Ascending aorta (tissue), 2 donors: ENCODE measurements around the gene RCBTB2. TPM values are rescaled to one million over a fixed set of nuclear protein-coding genes. Genes with fewer than 3 reads are reported as not detected.
"Not testable (repeated sequence)": the region's sequence is repeated elsewhere in the genome, so short reads cannot be mapped to it uniquely, and the experiment has no call there.

Experiments
- DNase-seq, 2 donors: peaks; one replicate each; pipeline ENCODE4 v3.0.0-alpha.2; 2019; ENCODE audit warnings: low spot score in 2 of 2
- H3K27ac ChIP-seq, 2 donors: fragments of 200-600 bp; sonication (generic); one replicate each; pipeline ENCODE4 v1.5.1; 2016 to 2017; ENCODE audit warnings: mild to moderate bottlenecking in 1 of 2
- H3K27me3 ChIP-seq: fragments of 200-600 bp; sonication (generic); one replicate; pipeline ENCODE4 v1.5.1; 2017
- H3K36me3 ChIP-seq, 2 donors: fragments of 200-600 bp; sonication (generic); one replicate each; pipeline ENCODE4 v1.5.1; 2016
- H3K4me1 ChIP-seq, 2 donors: fragments of 200-600 bp; sonication (generic); one replicate each; pipeline ENCODE4 v1.5.1; 2016 to 2017; ENCODE audit warnings: mild to moderate bottlenecking in 1 of 2
- H3K4me3 ChIP-seq, 2 donors: fragments of 200-600 bp; sonication (generic); one replicate each; pipeline ENCODE4 v1.5.1; 2016 to 2017; ENCODE audit warnings: mild to moderate bottlenecking in 1 of 2
- H3K9me3 ChIP-seq, 2 donors: fragments of 200-600 bp; sonication (generic); one replicate each; pipeline ENCODE4 v1.5.1; 2016
- CTCF ChIP-seq, 3 experiments: fragments of 200-600 bp in 2 of 3; fragments of 450-650 bp in 1 of 3; sonication (generic) in 2 of 3; IDR thresholded peaks; one replicate each; pipeline ENCODE4 v1.5.1; 2016 to 2019; ENCODE audit warnings: antibody characterized with exemption in 3 of 3, mild to moderate bottlenecking in 1 of 3, moderate library complexity in 1 of 3
- intact Hi-C: fragments of 100-400 bp; cut with DNase I; formaldehyde crosslinking; loops from one replicate; pipeline ENCODE4 v1.15.1; 2023
- total RNA-seq: library from RNA; depleted of rRNA; stranded (reverse); fragments of >200 nt; gene quantifications from one replicate; pipeline ENCODE4 v1.1.0, GENCODE V29; 2016

RCBTB2 gene
- total RNA-seq, 1 donor from 2014 or later, result 1.8 TPM

DNA sequence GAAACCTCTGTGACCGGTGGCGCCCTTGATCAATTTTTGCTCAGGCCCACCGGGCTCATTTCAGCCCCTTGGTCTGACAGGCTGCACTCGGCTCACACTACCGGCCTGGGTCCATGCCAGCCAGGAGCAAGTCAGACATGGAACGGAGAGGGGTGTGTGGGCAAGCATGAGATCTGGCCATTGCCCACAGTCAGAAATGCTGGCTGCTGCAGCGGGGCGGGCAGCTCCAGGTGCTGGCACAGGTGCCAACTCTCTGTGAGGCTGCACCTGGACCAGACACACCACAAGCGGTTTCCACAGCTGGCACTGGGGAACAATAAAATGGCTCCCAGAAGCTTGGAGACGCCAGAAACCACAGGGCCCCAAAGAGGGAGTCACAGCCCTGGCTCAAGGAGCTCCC lies 76.3 kb downstream of the RCBTB2 start:
- no peak for TF ChIP-seq CTCF (IDR thresholded peaks at IDR 0.05)
- DNase-seq, result no peak
- no peaks in the 10 kb centered on the region for H3K9me3 ChIP-seq
- H3K36me3 ChIP-seq, result peaks cover 20 to 49% of the 10 kb centered on the region in 2 donors
- no peaks in the 10 kb centered on the region for H3K27me3 ChIP-seq
- H3K27ac ChIP-seq, result no peak overlapping the region
- no peaks in the 10 kb centered on the region for H3K4me1 ChIP-seq
- intact Hi-C loops, result no loop called here
- no peak overlapping the region for H3K4me3 ChIP-seq

GRCh38 chr13:48451196-48451595 lies 81.7 kb downstream of the RCBTB2 start:
- H3K4me3 ChIP-seq, H3K27me3 ChIP-seq, DNase-seq, H3K27ac ChIP-seq, intact Hi-C loops: not testable (repeated sequence)
- Histone ChIP-seq H3K36me3 (peaks cover 4 to 17% of the 10 kb centered on the region in 2 donors), H3K9me3 (peaks cover 0 to 13% of the 10 kb centered on the region in 2 donors), H3K4me1 (peaks cover 0 to 18% of the 10 kb centered on the region in 2 donors)

DNA sequence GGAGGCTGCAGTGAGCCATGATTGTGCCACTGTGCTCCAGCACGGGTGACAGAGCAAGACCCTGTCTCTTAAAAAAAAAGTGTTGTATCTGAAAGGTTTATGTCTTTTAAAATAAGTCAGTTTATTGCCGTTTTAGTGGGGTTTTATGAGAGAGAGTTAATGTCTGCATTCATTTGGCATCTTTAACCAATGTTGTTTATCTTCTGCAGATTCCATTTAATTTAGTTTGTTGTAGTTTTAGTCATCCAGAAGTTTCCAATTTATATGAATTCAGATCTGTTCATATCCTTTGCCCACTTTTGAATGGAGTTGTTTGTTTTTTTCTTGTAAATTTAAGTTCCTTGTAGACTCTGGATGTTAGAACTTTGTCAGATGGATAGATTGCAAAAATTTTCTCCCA lies 83.2 kb downstream of the RCBTB2 start:
- H3K9me3 ChIP-seq, result peaks cover 0 to 13% of the 10 kb centered on the region in 2 donors
- H3K4me3 ChIP-seq, result no peak overlapping the region
- H3K4me1 ChIP-seq, result peaks cover 5 to 26% of the 10 kb centered on the region in 2 donors
- H3K27me3 ChIP-seq, result no peaks in the 10 kb centered on the region
- intact Hi-C loops, result loop anchor here (2.0 kb wide), 1 partner anchor 147 kb away; the partner anchor contains the start of gene RB1
- peaks cover 4 to 13% of the 10 kb centered on the region in 2 donors for H3K36me3 ChIP-seq
- H3K27ac ChIP-seq, result peak overlapping the region; percentile 48 to 56
- TF ChIP-seq CTCF (IDR thresholded peaks at IDR 0.05), result no peak
- no peak for DNase-seq

GRCh38 chr13:48448959-48449614 lies 83.8 kb downstream of the RCBTB2 start:
- no peak overlapping the region for H3K4me3 ChIP-seq
- H3K36me3 ChIP-seq, result peaks cover 4 to 8% of the 10 kb centered on the region in 2 donors
- H3K27me3 ChIP-seq, result no peaks in the 10 kb centered on the region
- H3K9me3 ChIP-seq, result peaks cover 0 to 13% of the 10 kb centered on the region in 2 donors
- H3K4me1 ChIP-seq, result peaks cover 5 to 26% of the 10 kb centered on the region in 2 donors
- intact Hi-C loops, result loop anchor here (2.0 kb wide), 1 partner anchor 146 kb away; the partner anchor contains the start of gene RB1
- DNase-seq, result no peak
- TF ChIP-seq CTCF (IDR thresholded peaks at IDR 0.05), result no peak
- H3K27ac ChIP-seq, result peak overlapping the region; percentile 48 to 56

- H3K27me3 ChIP-seq, result no peaks in the 10 kb centered on the region
- H3K4me1 ChIP-seq, result peaks cover 5 to 29% of the 10 kb centered on the region in 2 donors
- no peak overlapping the region for H3K4me3 ChIP-seq
- H3K9me3 ChIP-seq, result peaks cover 0 to 13% of the 10 kb centered on the region in 2 donors
- DNase-seq, result no peak
- intact Hi-C loops, result loop anchor here (2.0 kb wide), 1 partner anchor 146 kb away; the partner anchor contains the start of gene RB1
- no peak for TF ChIP-seq CTCF (IDR thresholded peaks at IDR 0.05)
- peaks cover 0 to 3% of the 10 kb centered on the region in 2 donors for H3K36me3 ChIP-seq
- H3K27ac ChIP-seq, result peak overlapping the region; percentile 48 to 56
Observed at GRCh38 chr13:48448285-48448958, 84.5 kb downstream of the RCBTB2 start.

GRCh38 chr13:48446464-48446863 lies 86.4 kb downstream of the RCBTB2 start:
- Histone ChIP-seq H3K9me3 (peaks cover 0 to 13% of the 10 kb centered on the region in 2 donors), H3K27ac (peak overlapping the region; percentile 65 to 79), H3K4me1 (peaks cover 5 to 38% of the 10 kb centered on the region in 2 donors), H3K27me3 (no peaks in the 10 kb centered on the region), H3K36me3 (no peaks in the 10 kb centered on the region), H3K4me3 (no peak overlapping the region)
- no peak for DNase-seq
- TF ChIP-seq CTCF (IDR thresholded peaks at IDR 0.05), result no peak
- intact Hi-C loops, result loop anchor here (2.0 kb wide), 1 partner anchor 46 kb away; no protein-coding TSS in a partner anchor
